Smooth muscle cell of the brain vasculature (primary cell): ENCODE data around the gene DLL4.

Experiments used
- DNase-seq: peaks from one replicate; pipeline ENCODE4 v3.0.0-alpha.2; 2012; ENCODE audit warnings: low read depth, low spot score

Gene DLL4

DNA sequence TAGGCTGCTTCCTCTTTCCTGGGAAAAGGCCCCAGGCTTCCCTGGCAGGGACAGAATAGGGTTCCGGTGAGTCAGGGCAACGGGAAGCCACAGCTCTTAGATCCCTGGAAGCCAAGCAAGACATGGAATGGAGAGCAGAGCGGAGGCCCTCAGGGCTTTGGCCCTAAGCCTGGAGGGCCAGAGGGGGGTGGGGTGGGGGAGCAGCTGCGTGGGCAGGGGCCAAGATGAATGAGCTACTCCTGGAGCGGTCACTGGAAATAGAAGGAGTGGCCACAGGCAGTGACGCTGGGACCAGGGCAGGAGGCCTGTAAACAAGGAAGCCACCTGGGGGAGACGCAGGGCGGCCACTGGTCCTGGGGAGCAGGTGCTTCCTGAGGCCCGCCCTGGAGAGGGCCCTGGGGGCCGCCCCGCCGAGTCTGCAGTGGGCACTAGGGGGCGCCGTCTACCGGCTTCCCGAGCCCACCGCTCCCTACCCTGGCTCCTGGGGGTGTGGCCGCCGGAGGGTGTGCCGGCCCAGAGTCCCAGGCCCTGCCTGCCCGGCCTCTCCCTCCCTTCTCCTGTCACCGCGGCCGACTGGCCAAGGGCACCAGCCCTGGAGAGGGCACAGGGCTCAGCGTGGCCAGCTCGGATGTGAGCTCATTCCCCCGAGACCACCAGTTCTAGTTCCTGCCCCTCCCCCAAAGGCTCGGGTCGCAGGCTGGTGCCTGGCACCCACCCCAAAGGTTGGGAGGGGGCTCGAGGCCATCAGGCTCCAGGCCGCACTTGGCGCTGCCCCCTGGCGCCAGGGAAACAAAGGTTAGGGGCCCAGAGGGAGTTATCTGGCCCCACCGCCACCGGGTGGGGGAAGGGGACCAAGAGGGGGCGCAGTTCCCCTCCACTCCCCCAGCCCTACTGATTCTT, 22.8 kb upstream of the DLL4 start:
- DNase-seq: peak; percentile 67

DNA sequence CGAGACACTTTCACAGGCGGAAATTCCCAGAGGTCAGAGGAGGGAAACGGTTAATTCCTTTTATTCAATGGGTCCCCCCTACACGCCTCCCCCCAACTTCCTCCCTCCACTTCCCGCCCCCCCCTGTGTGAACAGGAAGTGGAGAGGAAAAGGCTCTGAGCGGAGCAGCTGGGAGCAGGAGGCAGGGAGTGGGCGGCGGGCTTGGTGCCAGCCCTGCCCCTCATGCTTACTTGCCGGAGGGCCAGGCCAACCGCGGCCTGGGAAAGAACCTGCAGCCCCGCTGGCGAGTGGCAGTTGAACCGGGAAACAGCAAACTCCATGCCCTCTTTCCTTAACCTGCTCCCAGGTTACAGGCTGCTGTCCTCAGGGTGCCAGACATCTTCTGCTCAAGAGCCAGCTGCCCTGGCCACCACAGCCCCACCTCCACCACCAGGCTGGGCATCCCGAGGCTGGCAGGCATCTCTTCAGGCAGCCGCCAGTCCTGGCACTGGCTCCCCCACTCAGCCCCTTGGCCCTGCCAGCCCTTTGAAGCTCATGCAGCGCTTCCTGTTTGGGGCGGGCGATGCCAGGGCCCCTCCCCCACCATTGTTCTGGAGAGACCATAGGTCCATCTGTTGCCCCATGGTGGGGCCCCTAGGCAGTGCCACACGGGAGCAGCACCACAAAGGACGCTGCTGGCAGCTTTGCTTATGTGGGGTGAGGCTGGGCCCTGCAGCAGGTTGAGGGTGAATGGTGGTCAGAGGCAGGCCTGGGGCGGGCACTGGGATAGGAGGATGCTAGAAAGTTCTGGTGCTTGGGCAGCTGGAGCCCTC, 21.9 kb upstream of the DLL4 start:
- DNase-seq: no peak

DNA sequence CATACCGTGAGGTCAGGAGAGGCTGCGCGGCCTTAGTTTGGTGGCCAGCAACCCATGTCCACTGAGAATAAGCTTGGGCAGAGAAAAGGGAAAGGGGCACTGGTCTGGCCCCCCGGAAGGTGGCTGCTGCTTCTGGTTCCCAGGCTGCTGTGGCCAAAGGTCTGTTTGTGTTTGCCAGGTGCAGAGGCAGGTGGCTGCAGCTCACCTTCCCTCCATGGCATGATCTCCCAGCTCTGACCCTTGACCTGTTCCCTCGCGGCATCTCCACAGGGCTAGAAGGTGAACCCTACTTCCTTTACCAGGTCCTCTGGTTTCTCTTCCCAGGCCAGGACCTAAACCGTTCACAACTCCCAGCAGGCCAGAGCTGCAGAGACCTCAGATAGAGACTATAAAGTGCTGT, 21.0 kb upstream of the DLL4 start:
- no peak for DNase-seq

DNA sequence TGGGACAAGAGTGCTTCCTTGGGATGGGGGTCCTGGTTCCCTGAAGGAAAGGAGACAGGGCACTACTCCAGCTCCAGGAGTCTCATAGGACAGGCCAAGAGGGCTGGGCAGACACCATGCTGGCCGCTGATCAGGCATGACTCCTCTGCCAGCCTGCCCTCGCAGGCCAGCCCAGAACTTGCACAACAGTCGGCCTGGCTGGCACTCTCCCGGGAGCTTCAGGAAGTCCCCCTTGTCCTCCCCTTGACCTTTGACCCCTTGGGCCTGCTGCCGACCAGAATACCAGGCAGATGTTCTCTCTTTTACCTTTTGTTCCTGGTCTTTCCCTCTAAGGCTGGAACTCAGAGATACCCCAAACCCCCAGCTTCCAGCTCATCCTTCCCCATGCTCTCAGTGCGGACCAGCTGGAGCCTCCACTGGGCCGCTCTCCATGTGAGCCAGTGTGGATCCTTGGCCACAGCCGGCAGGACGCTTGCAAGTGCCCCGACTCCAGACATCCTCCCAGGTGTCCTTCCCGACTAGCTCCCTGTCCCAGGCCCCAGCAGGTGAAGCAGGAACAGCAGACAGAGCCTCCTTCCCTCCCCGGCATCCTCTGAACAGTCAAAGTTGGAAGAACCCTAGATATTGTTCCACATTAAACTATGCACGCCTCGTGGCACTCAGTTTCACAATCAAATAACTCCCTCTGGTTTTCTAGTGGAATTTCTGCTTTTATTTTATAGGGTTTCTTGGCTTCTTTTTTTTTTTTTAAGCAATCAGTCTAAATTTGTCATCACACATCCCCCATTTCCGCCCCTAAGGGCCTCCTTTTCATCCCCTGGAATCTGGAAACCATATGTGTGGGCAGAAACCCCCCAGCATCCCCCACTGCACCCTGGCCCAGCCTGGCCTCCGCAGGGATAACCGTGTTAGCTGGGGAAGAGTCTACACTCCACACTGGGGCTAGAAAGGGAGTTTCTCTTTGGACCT, 19.2 kb upstream of the DLL4 start:
- DNase-seq: no peak

DNA sequence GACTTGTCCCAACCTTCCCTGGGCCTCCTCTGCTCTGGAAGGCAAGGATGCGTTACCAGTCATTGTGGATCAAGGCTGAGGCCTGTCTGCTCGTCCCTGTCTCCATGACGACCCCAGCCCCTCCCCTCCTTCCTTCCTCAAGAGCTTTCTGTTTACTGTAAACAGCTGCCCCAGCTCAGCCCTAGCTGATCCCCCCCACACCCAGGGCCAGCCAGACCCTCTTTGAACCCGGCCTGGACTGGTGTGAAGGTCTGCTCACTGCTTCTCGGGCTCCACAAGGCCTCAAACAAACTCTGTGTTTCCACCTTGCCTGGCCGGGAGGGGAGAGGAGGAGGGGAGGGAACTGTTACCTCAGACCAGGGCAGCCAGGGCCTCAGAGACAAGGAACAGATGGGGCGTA, 18.0 kb upstream of the DLL4 start:
- no peak for DNase-seq

DNA sequence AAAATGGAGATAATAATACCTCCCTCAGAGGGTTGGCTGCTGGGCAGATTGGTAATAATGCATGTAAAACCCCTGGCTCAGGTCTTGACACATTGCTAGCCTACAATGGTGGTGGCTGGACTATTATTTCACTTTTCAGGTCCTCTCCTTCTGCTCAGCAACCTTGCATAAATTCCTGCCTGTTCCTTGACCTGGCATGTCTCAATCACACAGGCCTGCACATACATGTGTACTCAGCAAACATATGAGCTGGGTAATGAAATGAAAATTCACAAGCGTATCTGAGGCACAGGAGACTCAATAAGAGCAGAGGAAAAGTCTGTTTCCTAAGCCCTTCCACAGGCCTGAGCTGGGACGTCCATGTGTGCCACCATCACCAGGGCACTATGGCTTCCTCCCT, 17.4 kb upstream of the DLL4 start:
- DNase-seq: no peak

DNA sequence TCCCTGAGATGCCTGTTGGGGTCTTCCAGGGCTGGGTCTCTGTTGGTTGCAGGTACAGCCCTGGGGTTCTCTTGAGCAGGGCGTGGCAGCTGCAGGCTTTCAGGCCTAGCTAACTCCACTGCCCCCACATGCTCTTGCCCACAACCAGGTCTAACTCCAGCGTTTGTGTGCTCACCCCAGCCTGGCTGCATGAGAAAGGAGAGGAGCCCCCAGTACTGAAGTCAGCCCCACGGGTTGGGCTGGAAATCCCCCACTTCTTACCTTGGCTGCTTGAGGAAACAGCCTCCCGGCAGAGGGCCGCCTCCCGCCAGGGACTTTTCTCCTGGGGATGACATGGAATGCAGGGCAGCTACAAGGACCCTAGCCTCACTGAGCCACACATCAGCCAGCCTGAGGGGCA, 16.7 kb upstream of the DLL4 start:
- DNase-seq: no peak

DNA sequence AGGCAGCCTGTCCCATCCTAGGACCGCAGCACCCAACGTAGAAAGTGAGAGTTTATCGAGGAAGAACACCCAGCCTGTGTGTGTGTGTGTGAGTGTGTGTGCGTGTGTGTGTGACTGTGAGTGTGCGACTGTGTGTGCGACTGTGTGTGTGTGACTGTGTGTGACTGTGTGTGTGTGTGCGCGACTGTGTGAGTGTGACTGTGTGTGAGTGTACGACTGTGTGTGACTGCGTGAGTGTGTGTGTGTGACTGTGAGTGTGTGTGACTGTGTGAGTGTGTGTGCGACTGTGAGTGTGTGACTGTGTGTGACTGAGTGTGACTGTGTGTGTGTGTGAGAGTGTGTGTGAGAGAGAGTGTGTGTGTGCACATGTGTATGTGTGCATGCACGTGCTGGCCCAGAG, 15.1 kb upstream of the DLL4 start:
- no peak for DNase-seq

DNA sequence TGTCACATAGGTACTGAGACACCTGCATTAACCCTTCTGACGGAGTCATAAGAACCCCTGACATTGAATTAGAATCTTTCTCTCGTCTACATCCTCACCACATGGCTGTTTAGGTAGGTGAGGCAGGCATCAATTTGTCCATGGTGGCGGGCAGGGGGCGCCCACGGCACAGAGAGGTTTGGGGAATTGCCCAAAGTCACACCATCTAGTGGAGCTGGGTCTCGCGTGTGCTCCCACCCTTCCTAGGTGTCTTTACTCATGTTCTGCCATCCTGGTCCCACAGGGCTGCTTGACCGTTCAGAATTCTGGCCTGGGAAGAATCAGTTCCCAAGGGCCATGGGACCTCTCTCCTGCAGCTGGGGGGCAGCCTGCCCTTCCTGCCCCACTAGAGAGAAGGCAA, 14.7 kb upstream of the DLL4 start:
- DNase-seq: no peak

DNA sequence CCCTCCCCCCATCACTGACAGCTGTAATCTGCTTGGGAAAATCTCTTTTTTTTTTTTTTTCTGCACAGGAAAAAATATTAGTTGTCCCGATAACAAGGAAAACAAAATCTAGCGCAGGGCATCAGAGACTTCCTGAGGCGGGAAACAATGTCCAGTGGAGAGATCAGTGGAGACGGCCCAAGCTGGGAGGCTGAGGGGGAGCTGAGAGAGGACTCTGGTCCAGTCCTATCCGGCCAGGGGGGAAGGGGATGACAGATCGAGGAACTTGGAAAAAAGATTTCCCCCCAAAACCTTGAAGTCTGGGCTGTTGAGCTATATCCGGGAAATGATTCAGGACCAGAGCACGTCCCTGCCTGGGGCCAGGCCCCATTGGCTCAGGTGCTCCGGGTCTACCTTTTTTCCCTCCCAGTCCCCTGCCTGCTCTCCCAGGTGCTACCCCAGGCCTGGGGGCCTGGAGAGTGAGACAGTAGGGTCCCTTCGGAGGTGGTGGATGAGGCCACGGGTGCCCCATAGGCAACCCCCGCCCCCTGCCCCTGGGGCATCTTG, 14.0 kb upstream of the DLL4 start:
- DNase-seq: no peak

DNA sequence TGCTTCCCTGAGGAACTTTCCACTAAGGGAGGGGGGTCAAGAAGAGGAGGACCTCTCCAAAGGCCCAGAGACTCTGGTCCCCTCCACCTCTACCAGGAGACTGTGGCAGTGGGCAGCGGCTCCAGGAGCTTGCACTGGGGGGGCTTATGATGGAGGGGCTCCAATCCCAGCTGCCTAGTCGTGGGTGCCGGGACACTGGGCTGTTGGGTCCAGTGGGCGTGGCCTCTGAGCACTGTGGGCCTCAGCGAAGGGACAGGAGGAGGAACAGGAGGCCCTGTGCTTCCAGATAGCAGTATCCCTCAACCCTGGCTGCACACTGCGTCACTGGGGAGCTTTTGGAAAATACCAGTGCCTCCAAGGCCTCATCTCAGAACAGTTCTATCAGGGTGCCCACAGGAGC, 13.5 kb upstream of the DLL4 start:
- no peak for DNase-seq

DNA sequence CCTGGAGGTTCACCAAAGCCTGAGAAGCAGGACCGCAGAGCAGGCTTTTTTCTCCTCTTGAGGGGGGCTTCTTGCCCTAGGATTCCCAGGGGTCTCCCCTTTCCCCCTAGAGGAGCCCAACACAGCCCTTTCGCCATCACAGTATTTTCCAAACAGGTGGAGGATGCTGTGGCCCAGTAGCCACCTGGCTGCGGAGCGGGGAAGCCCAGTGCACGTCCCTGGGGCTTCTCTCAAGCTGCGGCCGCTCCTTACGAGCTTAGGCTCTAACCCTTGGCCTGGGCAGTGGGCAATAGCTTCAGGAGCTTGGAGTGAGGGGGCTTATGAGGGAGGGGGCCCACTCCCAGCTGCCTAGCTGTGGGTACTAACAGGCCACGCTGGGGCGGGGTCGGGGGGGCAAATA, 11.6 kb upstream of the DLL4 start:
- no peak for DNase-seq

DNA sequence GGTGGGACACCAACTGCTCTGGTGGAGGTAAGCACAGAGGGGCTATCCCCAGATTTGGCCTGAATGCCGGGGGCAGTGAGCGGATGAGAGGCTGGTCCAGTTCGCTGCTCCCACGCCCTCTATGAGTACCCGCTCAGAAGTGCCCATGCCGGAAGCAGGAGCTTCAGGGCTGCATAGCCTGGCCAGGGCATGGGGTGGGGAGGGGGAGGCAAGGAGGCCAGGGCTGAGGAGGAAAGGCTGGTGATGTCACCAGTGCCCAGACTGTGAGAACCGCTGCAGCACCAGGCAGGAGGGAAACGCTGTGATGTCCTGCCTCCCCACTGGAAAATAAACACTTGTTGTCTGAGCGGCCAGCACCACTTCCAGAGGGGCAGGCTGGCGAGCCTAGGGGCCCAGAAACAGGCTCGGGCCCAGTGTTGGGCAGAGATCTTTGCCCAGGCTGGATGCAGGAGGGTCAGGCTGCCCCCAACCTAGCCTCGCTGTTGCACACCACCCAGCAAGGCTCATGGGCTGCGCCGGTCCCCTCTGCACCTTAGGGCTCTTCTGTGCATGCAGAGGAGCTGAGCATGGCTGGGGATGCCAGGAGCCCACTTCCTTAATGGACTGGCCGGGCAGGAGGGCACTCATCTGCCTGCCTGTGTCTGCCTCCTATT, 10.9 kb upstream of the DLL4 start:
- DNase-seq: no peak

DNA sequence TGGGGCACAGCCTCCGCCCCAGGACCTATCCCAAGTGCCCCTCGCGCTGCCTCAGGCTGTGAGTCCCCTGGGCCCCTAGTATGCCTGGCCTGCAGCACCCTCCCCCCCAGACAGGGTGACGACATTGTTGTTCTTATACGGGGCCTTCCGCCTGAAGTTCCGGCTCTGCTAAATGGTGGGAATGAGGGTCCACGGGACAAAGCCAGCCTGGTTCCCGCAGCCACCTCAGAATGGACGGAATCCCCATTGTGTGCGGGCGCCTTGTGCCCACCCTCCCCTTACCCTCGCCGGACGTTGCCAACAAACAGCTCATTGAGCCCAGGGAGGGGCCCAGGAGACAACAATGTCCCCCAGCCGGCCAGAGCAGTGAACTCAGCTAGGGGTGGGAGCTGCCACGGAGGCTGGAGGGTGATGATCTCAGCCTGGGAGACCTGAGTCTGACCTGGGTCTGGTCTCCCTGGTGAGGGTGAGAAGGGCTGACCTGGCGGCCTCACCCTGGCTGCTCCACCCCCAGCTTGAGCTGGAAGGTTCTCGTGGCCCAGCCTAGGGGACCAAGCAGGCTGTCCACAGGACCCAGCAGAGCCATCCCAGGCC, 10.2 kb upstream of the DLL4 start:
- no peak for DNase-seq

DNA sequence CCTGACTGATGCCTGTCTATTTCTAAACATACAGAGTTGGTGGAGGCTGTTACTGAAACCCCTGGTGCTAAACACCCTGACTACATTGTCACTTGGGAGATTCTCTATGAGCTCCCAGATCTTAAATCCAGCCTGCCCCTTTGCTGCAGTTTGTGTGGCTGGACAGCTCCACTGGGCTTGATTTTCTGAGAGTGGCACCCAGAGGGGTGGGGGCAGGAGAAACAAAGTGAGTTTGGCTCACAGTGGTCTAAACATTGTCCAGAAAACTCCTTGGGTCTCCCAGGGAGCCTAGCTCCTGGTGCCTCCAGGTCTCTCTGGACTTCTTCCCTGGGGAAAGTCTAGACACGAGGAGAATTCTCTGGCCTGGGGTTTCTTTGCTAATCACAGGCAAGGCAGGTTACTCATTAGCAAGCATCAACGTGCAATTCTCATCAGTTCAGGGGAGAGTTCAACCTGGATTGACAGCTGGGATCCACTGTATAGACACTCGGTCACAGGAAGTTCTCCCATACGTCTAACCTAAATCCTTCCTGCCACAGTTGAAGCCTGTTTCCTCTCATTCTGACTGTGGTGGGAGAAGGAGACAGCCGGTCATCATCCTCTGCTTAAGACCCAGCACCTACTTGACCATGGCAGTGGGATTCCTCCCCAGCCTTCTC, 7.1 kb upstream of the DLL4 start:
- no peak for DNase-seq

DNA sequence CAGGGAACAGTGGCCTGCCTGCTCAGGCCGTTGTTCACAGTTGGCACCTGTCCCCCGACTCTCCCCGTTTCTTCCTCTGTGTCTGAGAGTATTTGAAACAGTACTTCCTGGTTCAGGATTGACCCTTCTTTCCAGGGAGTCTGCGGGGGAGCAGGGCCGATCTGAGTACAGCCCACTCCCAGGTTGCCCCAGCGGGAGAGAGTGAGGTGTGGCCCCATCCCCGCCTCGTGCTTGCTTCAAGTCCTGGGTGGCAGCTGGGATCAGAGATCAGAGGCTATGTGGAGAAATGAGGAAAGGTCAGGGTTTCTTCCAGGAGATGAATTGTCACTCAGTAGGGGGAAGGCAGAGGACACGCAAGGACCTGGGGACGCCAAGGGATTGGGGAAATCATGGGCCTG, 6.5 kb upstream of the DLL4 start:
- no peak for DNase-seq

DNA sequence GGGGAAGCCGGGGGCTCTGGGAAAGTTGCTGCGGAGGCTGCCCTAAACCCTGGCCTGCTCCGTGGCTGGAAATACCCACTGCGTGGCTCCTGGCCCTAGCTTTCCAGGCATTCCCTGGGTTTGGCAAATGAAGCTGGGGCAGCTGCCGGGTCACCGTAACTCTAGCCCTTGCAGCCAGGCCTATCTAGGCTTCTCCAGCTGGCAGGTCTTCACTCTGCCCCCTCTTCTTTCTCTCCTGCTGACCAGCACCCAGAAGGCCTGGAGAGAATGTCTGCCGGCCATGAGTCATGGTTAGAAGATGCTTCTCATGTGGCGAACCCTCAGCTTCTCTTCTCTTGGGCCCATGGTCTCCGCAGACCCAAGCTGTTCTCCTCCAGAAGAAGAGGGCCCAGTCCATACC, 5.6 kb upstream of the DLL4 start:
- no peak for DNase-seq

DNA sequence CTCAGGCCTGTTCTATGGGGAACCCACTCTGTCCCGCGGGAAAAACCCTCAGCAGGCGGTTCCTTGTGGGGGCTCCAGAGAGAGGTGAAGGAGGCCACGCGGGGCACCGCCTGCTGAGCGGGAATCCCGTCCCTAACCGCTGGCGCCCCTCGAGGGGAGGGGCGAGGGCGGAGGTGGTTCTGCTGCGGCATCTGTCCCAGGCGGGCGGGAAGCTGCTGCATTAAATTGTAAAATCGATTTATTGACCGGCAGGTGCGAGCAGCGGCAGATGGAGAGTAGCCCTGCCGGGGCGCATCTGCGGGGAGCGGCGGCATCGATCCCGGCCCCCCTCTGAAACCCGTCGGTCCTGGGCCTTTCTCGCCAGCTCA, 3.7 kb upstream of the DLL4 start:
- no peak for DNase-seq

DNA sequence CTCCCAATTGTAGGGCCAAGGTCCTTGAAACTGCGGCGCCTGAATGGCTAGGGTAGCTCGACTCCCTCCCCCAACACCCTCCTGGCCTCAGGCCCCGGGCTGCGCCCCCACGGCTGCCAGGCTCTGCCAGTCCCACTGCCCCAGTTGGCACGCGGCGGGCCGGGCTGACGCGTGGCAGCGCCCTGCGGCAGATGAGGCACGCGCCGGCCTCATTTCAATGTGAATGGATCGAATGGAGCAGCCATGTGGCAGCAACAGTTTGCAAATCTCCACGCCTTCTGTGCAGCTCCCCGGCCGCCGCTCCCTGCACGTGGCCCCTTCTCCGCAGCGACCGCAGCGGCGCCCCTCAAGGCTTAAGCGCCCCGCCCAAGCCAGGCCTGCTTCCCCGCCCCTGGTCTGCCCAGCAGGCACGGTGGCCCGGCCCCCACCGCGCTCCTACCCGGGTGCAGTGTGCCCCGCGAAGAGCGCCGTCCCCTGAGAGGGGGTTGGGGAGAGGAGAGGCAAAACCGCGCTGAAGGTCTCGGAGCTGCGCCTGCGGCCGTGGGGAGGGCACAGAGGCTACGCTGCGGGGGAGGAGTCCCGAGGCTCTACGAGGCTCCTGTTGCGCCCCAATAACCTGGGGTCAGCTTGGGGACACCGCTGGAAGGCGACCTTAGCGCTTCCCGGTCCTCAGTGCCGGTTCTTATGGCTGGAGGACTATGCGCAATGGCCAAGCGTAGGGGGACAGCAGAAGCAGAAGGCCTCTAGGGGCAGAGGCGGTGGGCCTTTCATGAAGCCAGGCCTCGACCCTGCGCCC, 3.1 kb upstream of the DLL4 start:
- DNase-seq: no peak
